Activated naive CD8-positive, alpha-beta T cell treated with anti-CD3 and anti-CD28 coated beads, Interleukin-2, amount 10 ng/mL, durations not matched to agents 7 days and 5 days (primary cell): Measurements from ENCODE around the gene ARMC6. TPM values are rescaled to one million over a fixed set of nuclear protein-coding genes. Genes with fewer than 3 reads are reported as not detected.
"Not testable (repeated sequence)": the region's sequence is repeated elsewhere in the genome, so short reads cannot be mapped to it uniquely, and the experiment has no call there.

Experiments used
- ATAC-seq: fragments of 150-1000 bp; cut with Tn5 transposase; one replicate; pipeline ENCODE4 v1.10.0; 2021; ENCODE audit warnings: low read depth, moderate library complexity
- POLR2A ChIA-PET: fragments of 350-600 bp; sonication (Branson Sonifier 250); formaldehyde crosslinking; loops from one replicate; lab custom pipeline; 2021; ENCODE audit warnings: antibody characterized with exemption; lab: Charles Lee
- DNase-seq: peaks from one replicate; pipeline ENCODE4 v3.0.0; 2021
- H3K27ac Mint-ChIP-seq: one replicate; pipeline ENCODE4 v1.8.0; 2022; ENCODE audit warnings: mild to moderate bottlenecking, mixed read lengths
- H3K27me3 Mint-ChIP-seq: one replicate; pipeline ENCODE4 v1.8.0; 2022; ENCODE audit warnings: mild to moderate bottlenecking, moderate library complexity, mixed read lengths
- H3K36me3 Mint-ChIP-seq: one replicate; pipeline ENCODE4 v1.8.0; 2021; ENCODE audit warnings: mild to moderate bottlenecking, mixed read lengths
- H3K4me1 Mint-ChIP-seq: one replicate; pipeline ENCODE4 v1.8.0; 2021; ENCODE audit warnings: mixed read lengths
- H3K4me3 Mint-ChIP-seq: one replicate; pipeline ENCODE4 v1.8.0; 2022; ENCODE audit warnings: mild to moderate bottlenecking, moderate library complexity, mixed read lengths
- H3K9me3 Mint-ChIP-seq: one replicate; pipeline ENCODE4 v1.8.0; 2021; ENCODE audit warnings: mixed read lengths
- total RNA-seq, 2 experiments: library from RNA; stranded (reverse); gene quantifications; one replicate each; pipeline ENCODE4 v1.2.3, GENCODE V29; 2021

Gene ARMC6
- total RNA-seq, 2 experiments from 2014 or later = 23.3 to 26.2 TPM

DNA sequence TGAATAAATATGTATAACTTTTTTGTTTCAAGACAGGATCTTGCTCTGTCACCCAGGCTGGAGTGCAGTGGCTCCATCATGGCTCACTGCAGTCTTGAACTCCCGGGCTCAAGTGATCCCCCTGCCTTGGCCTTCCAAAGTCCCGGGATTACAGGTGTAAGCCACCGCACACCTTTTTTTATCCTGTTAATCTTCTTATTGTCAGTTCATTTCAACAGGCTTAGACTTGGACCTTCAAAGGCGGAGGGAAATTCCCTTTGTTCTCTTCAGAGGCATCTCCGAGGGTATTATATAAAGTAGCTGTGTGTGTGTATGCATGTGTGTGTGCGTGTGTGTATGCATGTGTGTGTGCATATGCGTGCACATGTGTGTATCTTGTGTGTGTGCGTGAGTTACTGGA is 35.1 kb upstream of the ARMC6 start:
- peaks cover 25% of the 10 kb centered on the region for H3K36me3 Mint-ChIP-seq
- peak overlapping the region; percentile 1 for H3K4me3 Mint-ChIP-seq
- no peaks in the 10 kb centered on the region for H3K27me3 Mint-ChIP-seq

DNA sequence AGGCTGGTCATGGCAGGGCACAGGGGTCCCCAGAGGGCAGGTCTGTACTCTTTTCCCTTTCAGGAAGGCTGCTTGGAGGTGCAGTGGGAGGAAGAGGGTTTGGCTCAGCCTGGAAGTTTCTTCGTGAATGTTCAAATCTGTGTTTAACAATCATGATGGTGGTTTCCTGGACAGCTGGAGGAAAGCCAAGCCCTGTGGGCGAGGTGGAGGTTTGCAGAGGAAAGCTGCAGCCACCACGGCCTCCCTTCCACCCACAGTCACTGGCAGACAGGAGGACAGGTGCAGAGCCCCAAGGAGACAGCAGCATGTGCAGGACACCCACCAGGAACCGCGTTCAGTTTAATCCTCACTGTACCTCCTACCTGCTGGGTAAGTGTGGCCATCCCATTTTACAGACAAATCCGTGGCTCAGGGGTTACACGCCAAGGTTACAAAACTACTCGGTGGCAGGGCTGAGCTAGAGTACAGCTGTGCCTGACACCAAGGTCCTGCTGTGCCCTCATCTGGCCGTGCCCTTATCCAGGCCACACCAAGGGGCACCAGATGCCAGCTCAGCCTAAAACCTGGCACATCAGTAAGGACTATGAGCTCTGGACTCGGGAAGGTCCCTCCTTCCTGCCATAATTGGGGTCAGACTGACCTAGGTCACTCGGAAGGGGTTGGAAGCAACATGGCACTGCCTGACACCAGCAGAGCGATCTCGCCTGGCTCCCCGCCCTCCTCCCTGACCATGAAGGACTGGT is 34.2 kb upstream of the ARMC6 start:
- POLR2A ChIA-PET = interaction anchor here (1.3 kb wide), 1 partner anchor 10 kb away, joined by 3 read pairs; no protein-coding TSS in a partner anchor
- Mint-ChIP-seq H3K9me3 (no peaks in the 10 kb centered on the region), H3K4me3 (no peak overlapping the region), H3K4me1 (peaks cover 25% of the 10 kb centered on the region), H3K27me3 (no peaks in the 10 kb centered on the region), H3K36me3 (peaks cover 26% of the 10 kb centered on the region), H3K27ac (peak overlapping the region; percentile 34)
- DNase-seq (no peak), ATAC-seq (peak; percentile 9)

More for the DNA sequence above, 35.1 kb upstream of the ARMC6 start:
- peaks cover 25% of the 10 kb centered on the region for H3K4me1 Mint-ChIP-seq
- H3K27ac Mint-ChIP-seq = peak overlapping the region; percentile 34
- DNase-seq (no peak), ATAC-seq (no peak)
- no peaks in the 10 kb centered on the region for H3K9me3 Mint-ChIP-seq
- POLR2A ChIA-PET = no interaction called here

DNA sequence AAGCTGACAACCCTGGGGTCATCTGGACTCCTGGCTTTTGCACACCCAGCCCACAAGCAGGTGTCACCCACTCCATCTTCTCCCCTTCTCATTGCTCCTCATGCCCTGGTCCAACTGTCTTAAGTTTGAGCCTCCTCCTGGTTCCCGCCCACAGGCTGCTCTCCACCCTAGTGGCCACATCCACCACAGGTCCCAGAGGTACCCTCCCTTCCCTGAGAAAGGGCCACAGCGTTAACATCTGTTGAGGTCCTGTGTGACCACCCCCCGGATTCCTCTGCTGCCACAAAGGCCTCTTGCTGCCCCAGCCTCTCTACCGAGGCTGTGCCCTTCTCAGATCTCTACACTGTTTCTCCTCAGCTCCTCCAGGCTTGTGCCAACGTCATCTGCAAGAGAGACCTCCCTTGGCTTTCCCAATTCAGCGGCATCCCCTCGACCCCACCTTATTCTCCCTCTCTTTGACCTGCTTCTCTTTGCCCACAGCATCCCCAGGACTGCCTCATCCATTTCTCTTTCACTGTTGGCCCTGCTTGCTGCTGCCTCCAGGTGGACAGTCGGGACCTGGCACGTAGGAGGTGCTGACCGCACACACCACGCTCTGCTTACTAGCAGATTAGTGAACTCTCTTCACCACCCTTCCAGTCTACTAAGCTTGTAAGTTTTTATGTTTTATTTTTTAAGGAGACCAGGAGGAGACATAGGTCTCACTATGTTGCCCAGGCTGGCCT is 33.3 kb upstream of the ARMC6 start:
- H3K9me3 Mint-ChIP-seq = no peaks in the 10 kb centered on the region
- DNase-seq = no peak
- POLR2A ChIA-PET = interaction anchor here (1.3 kb wide), 1 partner anchor 9 kb away, joined by 3 read pairs; no protein-coding TSS in a partner anchor
- peaks cover 26% of the 10 kb centered on the region for H3K36me3 Mint-ChIP-seq
- H3K27ac Mint-ChIP-seq = peak overlapping the region; percentile 52
- H3K4me1 Mint-ChIP-seq = peaks cover 25% of the 10 kb centered on the region
- no peak for ATAC-seq
- no peak overlapping the region for H3K4me3 Mint-ChIP-seq
- no peaks in the 10 kb centered on the region for H3K27me3 Mint-ChIP-seq

DNA sequence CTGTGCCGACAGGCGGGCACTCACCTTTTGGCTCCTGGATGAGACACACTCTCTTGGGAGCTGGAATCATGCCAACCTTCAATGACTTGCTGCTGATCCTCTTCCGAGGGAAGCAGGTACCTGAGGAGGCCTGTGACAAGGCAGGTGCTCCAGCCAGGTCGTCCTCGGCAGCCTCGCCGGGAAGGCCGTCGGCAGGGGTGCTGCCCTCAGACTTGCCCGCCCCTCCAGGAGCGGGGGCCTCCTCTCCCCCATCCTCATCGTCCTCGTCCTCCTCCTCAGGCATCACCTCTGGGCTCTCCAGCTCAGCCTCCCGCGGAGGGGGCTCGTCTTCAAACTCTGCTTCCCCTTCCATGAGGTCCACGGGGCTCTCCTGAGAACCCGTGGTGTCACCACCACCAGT is 29.3 kb upstream of the ARMC6 start:
- no peaks in the 10 kb centered on the region for H3K27me3 Mint-ChIP-seq
- POLR2A ChIA-PET = no interaction called here

DNA sequence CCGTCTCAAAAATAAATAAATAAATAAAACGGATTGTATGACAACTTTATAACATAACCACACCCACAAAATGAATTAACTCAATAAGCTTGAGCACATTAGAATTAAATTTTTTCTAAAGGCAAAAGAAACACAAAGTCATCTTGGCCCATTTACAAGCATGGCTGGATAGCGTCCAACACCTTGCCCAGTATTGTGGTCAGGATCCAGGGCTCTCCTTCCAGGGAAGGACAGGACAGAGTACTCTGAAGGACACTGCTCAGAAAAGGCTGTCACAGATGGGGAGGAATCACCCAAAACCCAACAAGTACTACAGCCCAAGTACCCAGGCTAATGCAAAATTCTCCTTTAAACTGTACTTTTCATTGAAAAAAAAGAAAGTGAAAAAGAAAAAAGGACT is 27.2 kb upstream of the ARMC6 start:
- H3K4me1 Mint-ChIP-seq = peaks cover 3% of the 10 kb centered on the region
- ATAC-seq = no peak
- no peaks in the 10 kb centered on the region for H3K9me3 Mint-ChIP-seq
- no peaks in the 10 kb centered on the region for H3K27me3 Mint-ChIP-seq
- POLR2A ChIA-PET = no interaction called here
- no peak overlapping the region for H3K4me3 Mint-ChIP-seq
- no peak for DNase-seq
- no peak overlapping the region for H3K27ac Mint-ChIP-seq
- H3K36me3 Mint-ChIP-seq = peaks cover 33% of the 10 kb centered on the region

More for the DNA sequence above, 29.3 kb upstream of the ARMC6 start:
- ATAC-seq = no peak
- peaks cover 29% of the 10 kb centered on the region for H3K36me3 Mint-ChIP-seq
- H3K4me1 Mint-ChIP-seq = peaks cover 18% of the 10 kb centered on the region
- no peak overlapping the region for H3K27ac Mint-ChIP-seq
- no peak for DNase-seq
- H3K9me3 Mint-ChIP-seq = no peaks in the 10 kb centered on the region
- H3K4me3 Mint-ChIP-seq = no peak overlapping the region

DNA sequence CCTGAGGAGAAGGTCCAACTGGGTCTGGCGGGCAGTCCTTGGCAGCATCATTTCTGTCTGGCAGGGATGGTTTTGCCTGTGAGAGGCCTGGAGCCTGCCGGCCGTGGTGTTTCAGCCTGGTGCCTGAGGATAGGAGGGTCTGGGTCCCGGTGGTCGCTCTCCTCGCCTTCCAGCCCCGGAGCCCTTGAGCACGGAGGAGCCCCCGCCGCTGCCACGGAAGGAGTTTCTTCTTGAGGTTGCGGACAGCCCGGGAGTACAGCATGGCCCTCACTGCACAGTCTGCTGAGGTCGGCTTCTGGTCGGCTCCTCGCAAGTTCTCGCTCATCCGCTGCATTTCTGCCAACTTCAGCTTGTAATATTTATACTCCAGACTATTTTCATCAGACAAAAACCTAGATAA is 23.5 kb upstream of the ARMC6 start:
- no peaks in the 10 kb centered on the region for H3K27me3 Mint-ChIP-seq
- peaks cover 29% of the 10 kb centered on the region for H3K36me3 Mint-ChIP-seq
- DNase-seq = no peak
- H3K9me3 Mint-ChIP-seq = no peaks in the 10 kb centered on the region
- H3K4me3 Mint-ChIP-seq = no peak overlapping the region
- POLR2A ChIA-PET = interaction anchor here (1.0 kb wide), 1 partner anchor 10 kb away, joined by 3 read pairs; no protein-coding TSS in a partner anchor
- peaks cover 1% of the 10 kb centered on the region for H3K4me1 Mint-ChIP-seq
- H3K27ac Mint-ChIP-seq = no peak overlapping the region
- no peak for ATAC-seq

DNA sequence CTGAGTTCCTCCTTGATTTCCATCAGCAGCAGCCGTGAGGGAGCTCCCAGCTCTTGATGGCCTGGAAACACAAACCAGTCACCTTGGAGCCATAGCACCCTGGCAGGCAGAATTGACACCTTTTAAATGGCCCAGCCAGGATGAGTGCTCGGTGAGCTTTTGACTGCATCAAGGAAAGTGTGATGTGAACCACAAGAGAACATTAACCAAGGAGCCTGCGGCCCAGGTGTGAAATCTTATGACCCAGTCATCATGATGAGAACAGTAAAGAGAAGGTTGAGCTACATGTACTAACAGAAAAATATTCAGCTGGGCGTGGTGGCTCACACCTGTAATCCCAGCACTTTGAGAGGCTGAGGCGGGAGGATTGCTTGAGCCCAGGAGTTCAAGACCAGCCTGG is 22.9 kb upstream of the ARMC6 start:
- Mint-ChIP-seq H3K36me3 (peaks cover 26% of the 10 kb centered on the region), H3K4me3 (no peak overlapping the region), H3K9me3 (no peaks in the 10 kb centered on the region), H3K27me3 (no peaks in the 10 kb centered on the region), H3K4me1 (peaks cover 1% of the 10 kb centered on the region), H3K27ac (no peak overlapping the region)
- POLR2A ChIA-PET = no interaction called here
- DNase-seq (no peak), ATAC-seq (no peak)

DNA sequence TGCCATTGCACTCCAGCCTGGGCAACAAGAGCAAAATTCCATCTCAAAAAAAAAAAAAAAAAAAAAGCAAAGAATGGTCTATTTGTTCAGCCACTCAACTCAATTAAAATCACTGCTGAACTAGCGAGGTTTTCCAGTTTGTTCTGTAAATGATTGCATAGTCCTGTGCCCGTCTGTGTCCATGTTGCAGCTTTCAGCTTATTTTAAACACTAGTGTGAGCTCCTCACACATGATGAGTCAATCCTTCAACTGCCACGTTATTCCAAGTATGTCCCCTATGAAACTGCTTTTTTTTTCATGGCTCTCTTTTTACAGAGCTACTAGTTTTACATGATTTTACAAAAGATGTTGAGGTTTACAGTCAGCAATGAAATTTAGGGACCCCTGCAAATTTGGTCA is 12.3 kb upstream of the ARMC6 start:
- POLR2A ChIA-PET = interaction anchor here (0.6 kb wide), 1 partner anchor 1205 kb away, joined by 4 read pairs; no protein-coding TSS in a partner anchor
- DNase-seq = no peak
- H3K9me3 Mint-ChIP-seq = no peaks in the 10 kb centered on the region
- no peak overlapping the region for H3K27ac Mint-ChIP-seq
- peaks cover 32% of the 10 kb centered on the region for H3K36me3 Mint-ChIP-seq
- no peak overlapping the region for H3K4me3 Mint-ChIP-seq
- no peak for ATAC-seq
- H3K4me1 Mint-ChIP-seq = peaks cover 21% of the 10 kb centered on the region
- no peaks in the 10 kb centered on the region for H3K27me3 Mint-ChIP-seq

DNA sequence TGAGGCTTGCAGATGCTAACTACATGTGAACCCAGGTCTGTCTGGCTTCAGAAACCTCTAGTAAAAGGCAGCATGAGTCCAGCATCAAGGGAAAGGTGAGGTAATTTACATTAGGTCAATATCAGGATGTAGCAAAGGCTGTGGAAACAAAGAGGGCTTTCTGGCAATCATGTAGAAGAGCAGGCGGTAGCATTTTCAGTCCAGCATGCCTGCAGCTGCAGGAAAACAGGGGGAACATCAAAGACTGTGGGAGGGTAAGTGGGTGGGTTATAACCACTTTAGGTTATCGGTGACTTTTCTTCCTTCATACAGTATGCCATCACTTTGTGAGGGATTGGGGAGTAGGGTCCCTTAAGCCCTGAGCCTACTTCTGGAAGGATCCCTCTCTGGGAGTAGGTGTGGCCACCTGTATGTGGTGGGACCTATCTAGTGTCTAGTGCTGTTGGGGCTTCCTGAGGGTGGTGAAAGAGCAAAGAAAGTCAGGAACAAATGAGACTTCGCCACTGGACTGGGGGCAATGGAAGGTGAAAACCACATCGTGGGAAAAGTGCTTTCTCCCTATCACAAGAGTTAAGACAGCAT is 10.9 kb upstream of the ARMC6 start:
- DNase-seq (no peak), ATAC-seq (no peak)
- H3K9me3 Mint-ChIP-seq = no peaks in the 10 kb centered on the region
- H3K4me3 Mint-ChIP-seq = peak overlapping the region; percentile 36
- H3K27me3 Mint-ChIP-seq = no peaks in the 10 kb centered on the region
- peaks cover 27% of the 10 kb centered on the region for H3K4me1 Mint-ChIP-seq
- POLR2A ChIA-PET = interaction anchor here (1.7 kb wide), 1 partner anchor 10 kb away, joined by 6 read pairs; the partner anchor contains the start of gene SUGP2
- no peak overlapping the region for H3K27ac Mint-ChIP-seq
- peaks cover 28% of the 10 kb centered on the region for H3K36me3 Mint-ChIP-seq

DNA sequence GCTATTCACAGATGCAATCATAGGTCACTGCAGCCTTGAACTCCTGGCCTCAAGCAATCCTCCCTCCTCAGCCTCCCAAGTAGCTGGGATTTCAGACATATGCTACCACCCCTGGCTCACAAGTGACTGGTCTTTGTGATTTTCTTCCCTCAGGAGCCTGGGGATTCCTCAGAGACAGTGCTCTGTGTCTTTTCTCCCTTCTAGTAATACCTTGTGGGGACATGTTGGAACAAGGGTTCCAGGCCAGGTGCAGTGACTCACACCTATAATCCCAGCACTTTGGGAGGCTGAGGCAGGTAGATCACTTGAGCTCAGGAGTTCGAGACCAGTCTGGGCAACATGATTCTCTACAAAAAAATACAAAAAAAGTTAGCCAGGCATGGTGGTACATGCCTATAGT is 10.0 kb upstream of the ARMC6 start:
- DNase-seq, H3K27ac Mint-ChIP-seq, H3K27me3 Mint-ChIP-seq, H3K4me3 Mint-ChIP-seq, H3K9me3 Mint-ChIP-seq, ATAC-seq: not testable (repeated sequence)
- Mint-ChIP-seq H3K4me1 (peaks cover 27% of the 10 kb centered on the region), H3K36me3 (peaks cover 30% of the 10 kb centered on the region)
- POLR2A ChIA-PET = interaction anchor here (1.7 kb wide), 1 partner anchor 9 kb away, joined by 6 read pairs; the partner anchor contains the start of gene SUGP2

DNA sequence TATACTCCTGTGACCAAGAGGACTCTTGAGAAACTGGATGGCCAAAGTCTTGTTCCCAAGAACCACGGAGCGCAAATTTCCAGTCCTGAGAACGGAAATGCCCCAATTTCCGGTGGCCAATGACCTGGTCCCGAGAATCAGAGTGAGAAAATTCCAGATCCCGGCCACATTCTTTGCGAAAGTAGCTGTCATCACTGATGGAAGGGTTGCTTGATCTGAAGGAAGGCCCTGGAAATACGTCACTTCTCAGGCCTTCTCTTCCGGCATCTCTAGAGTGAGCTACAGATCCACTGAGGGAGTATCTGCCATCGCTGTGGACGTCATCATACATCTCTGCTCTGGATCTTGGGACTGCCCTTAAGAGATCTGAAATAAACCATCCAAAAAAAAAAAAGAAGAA is 7.5 kb upstream of the ARMC6 start:
- peaks cover 32% of the 10 kb centered on the region for H3K36me3 Mint-ChIP-seq
- DNase-seq (no peak), ATAC-seq (no peak)
- POLR2A ChIA-PET = interaction anchor here (0.7 kb wide), 1 partner anchor 31 kb away, joined by 3 read pairs; no protein-coding TSS in a partner anchor
- H3K4me3 Mint-ChIP-seq = no peak overlapping the region
- peaks cover 29% of the 10 kb centered on the region for H3K4me1 Mint-ChIP-seq
- no peak overlapping the region for H3K27ac Mint-ChIP-seq
- no peaks in the 10 kb centered on the region for H3K27me3 Mint-ChIP-seq
- no peaks in the 10 kb centered on the region for H3K9me3 Mint-ChIP-seq

DNA sequence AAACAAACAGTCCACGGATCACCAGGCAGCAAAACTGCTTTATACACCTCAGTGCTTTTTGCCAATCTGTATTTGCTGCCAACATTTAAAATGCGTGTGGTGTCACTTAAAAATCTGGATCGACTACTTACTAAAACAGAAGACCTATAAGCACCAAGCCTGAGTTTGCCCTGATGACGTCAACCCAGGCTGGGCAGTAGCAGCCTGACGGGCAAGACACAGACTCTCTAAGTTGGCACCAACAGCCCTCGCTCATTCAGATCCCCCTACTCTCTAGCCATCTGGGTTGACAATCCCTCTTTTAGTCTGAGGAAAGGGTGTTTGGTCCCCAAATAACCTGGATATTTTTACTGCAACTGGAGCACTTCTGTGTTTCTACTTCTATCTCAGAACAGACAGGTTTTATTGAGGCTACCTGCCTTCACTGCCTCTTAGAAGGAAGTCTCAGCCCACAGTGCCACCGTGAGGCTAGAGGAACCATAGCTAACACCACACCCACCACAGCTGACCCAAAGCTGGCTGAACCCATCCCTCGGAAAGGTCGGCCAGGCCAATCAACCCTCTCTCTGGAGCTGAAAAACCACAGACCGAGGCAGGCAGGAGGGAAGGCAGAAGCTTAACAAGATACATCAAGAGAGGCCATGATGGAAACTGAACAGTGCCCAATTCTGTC is 7.0 kb upstream of the ARMC6 start:
- Mint-ChIP-seq H3K9me3 (no peaks in the 10 kb centered on the region), H3K27me3 (no peaks in the 10 kb centered on the region), H3K36me3 (peaks cover 33% of the 10 kb centered on the region), H3K4me1 (peaks cover 31% of the 10 kb centered on the region), H3K4me3 (no peak overlapping the region), H3K27ac (no peak overlapping the region)
- POLR2A ChIA-PET = interaction anchor here (0.7 kb wide), 1 partner anchor 31 kb away, joined by 3 read pairs; no protein-coding TSS in a partner anchor
- DNase-seq (no peak), ATAC-seq (no peak)

DNA sequence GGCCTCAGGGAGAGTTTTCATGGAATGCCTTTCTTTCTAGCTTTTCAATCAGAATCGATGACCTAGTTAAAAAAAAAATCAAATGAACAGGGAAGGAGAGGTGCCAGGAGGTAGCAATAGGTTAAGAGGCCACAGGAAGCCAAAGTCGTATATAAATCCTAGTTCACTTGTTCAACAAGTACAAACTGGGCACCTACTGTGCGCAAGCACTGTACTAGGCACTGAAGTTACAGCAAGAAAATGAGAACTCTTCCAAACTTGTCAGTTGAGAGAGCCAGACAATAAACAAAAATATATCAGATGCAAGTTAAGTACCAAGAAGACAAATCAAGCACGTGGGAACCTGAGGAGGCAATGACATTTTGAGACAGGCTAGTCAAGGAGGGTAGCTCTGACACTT is 6.2 kb upstream of the ARMC6 start:
- H3K4me3 Mint-ChIP-seq = no peak overlapping the region
- POLR2A ChIA-PET = no interaction called here
- no peak overlapping the region for H3K27ac Mint-ChIP-seq
- DNase-seq (no peak), ATAC-seq (no peak)
- peaks cover 36% of the 10 kb centered on the region for H3K4me1 Mint-ChIP-seq
- peaks cover 32% of the 10 kb centered on the region for H3K36me3 Mint-ChIP-seq
- H3K27me3 Mint-ChIP-seq = no peaks in the 10 kb centered on the region
- H3K9me3 Mint-ChIP-seq = no peaks in the 10 kb centered on the region
